ENCODE results near the gene GNAQ.

DNA sequence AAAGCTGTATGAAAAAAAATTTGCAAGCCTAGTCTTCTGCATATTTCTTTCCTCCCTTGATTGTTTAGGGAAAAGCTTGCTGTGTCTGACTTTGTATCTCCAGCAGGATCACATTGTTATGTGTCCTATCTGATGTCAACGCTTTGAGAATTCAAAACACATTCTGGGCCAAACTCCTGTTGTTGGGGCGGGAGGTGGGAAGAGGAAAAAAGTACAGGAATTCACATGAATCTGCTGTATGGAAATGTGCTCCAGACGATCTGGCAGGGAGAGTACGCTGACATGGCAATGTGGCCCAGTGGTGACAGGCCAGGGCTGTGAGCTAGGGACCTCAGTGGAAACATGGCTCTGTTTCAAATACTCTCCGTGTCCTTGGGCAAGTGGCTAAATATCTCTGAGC, 296.1 kb downstream of the GNAQ start:
- no peak for TF ChIP-seq POLR2AphosphoS5 (IDR thresholded peaks at IDR 0.05)
- TF ChIP-seq, protein P1, sequence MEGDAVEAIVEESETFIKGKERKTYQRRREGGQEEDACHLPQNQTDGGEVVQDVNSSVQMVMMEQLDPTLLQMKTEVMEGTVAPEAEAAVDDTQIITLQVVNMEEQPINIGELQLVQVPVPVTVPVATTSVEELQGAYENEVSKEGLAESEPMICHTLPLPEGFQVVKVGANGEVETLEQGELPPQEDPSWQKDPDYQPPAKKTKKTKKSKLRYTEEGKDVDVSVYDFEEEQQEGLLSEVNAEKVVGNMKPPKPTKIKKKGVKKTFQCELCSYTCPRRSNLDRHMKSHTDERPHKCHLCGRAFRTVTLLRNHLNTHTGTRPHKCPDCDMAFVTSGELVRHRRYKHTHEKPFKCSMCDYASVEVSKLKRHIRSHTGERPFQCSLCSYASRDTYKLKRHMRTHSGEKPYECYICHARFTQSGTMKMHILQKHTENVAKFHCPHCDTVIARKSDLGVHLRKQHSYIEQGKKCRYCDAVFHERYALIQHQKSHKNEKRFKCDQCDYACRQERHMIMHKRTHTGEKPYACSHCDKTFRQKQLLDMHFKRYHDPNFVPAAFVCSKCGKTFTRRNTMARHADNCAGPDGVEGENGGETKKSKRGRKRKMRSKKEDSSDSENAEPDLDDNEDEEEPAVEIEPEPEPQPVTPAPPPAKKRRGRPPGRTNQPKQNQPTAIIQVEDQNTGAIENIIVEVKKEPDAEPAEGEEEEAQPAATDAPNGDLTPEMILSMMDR (IDR thresholded peaks at IDR 0.05 in 8 of 11, conservative IDR thresholded peaks at IDR 0.05 in 3 of 11) = no peak
